BJ (cell line): Measurements from ENCODE around the gene CENPB. TPM values are rescaled to one million over a fixed set of nuclear protein-coding genes. Genes with fewer than 3 reads are reported as not detected.
"Not testable (repeated sequence)": the region's sequence is repeated elsewhere in the genome, so short reads cannot be mapped to it uniquely, and the experiment has no call there.

Source experiments
- CTCF ChIA-PET: fragments of 350-600 bp; formaldehyde crosslinking; extraction: SDS; loops from one replicate; lab custom pipeline; 2021; ENCODE audit warnings: antibody characterized with exemption, inconsistent platforms; lab: Yijun Ruan, JAX
- POLR2A ChIA-PET: fragments of 300-600 bp; sonication (Branson Sonifier 250); formaldehyde crosslinking; extraction: SDS; loops from one replicate; lab custom pipeline; 2021; ENCODE audit warnings: antibody characterized with exemption; lab: Charles Lee
- DNase-seq: peaks from one replicate; pipeline ENCODE4 v3.0.0-alpha.2; 2011; ENCODE audit warnings: low read depth
- H3K27me3 ChIP-seq: 2 replicates; pipeline ENCODE4 v1.6.0; 2011; ENCODE audit warnings: low read length; ENCODE audit not compliant: control insufficient read depth, insufficient read depth
- H3K36me3 ChIP-seq: 2 replicates; pipeline ENCODE4 v1.5.1; 2011; ENCODE audit warnings: low read length; ENCODE audit not compliant: control insufficient read depth, insufficient read depth
- H3K4me3 ChIP-seq: 2 replicates; pipeline ENCODE4 v1.5.1; 2011; ENCODE audit warnings: low read depth, mild to moderate bottlenecking, control low read depth, low read length
- polyA plus RNA-seq: library from polyadenylated mRNA; depleted of rRNA; stranded (reverse); fragments of >200 nt; gene quantifications from 2 replicates; pipeline ENCODE4 v1.2.3, GENCODE V29; 2011
- TF ChIP-seq, protein P1 (sequence below): IDR thresholded peaks from 2 replicates; pipeline ENCODE4 v1.5.1; 2011; ENCODE audit warnings: low read depth, mild to moderate bottlenecking, control low read depth, inconsistent platforms, low read length, moderate library complexity; ENCODE audit not compliant: insufficient read depth

The CENPB gene
- polyA plus RNA-seq, 1 experiment = 47.5 TPM

DNA sequence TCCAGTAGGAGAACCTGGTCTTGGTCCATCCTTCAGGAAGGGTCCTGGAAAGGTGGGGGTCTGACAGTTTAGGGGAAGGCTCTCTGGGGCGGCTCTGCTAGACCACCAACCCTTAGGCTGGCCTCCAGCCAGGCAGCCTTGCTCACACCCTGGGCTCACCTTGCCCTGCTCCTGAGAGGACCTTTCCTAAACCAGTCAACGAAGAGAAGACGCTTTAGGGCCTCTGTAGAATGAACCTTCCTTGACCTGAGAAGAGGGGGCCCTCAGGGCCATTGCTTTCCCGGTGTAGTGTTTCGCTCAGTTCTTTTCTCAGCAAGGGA lies 10.6 kb upstream of the CENPB start:
- POLR2A ChIA-PET = no interaction called here
- Histone ChIP-seq H3K36me3 (peaks cover 28% of the 10 kb centered on the region), H3K27me3 (no peaks in the 10 kb centered on the region), H3K4me3 (peak overlapping the region; percentile 68)
- CTCF ChIA-PET = interaction anchor here (1.9 to 2.9 kb wide), 2 partner anchors 10 to 16 kb away, joined by 6 to 10 read pairs; partner anchors contain the start of gene CENPB
- DNase-seq = no peak
- TF ChIP-seq, protein P1, sequence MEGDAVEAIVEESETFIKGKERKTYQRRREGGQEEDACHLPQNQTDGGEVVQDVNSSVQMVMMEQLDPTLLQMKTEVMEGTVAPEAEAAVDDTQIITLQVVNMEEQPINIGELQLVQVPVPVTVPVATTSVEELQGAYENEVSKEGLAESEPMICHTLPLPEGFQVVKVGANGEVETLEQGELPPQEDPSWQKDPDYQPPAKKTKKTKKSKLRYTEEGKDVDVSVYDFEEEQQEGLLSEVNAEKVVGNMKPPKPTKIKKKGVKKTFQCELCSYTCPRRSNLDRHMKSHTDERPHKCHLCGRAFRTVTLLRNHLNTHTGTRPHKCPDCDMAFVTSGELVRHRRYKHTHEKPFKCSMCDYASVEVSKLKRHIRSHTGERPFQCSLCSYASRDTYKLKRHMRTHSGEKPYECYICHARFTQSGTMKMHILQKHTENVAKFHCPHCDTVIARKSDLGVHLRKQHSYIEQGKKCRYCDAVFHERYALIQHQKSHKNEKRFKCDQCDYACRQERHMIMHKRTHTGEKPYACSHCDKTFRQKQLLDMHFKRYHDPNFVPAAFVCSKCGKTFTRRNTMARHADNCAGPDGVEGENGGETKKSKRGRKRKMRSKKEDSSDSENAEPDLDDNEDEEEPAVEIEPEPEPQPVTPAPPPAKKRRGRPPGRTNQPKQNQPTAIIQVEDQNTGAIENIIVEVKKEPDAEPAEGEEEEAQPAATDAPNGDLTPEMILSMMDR = no peak

- peaks cover 24% of the 10 kb centered on the region for H3K36me3 ChIP-seq
- no peak for DNase-seq
- H3K27me3 ChIP-seq = no peaks in the 10 kb centered on the region
- ChIA-PET CTCF (interaction anchor here (0.8 to 2.9 kb wide), 7 partner anchors 9 to 23 kb away, joined by 3 to 28 read pairs (median 5); partner anchors contain the start of genes AP5S1, CENPB and SPEF1), POLR2A (interaction anchor here (0.5 to 0.6 kb wide), 2 partner anchors 8 to 117 kb away, joined by 3 read pairs; no protein-coding TSS in a partner anchor)
- TF ChIP-seq, protein P1 = no peak
- H3K4me3 ChIP-seq = peak overlapping the region; percentile 68
Observed at GRCh38 chr20:3796477-3797225, 10.1 kb upstream of the CENPB start.

DNA sequence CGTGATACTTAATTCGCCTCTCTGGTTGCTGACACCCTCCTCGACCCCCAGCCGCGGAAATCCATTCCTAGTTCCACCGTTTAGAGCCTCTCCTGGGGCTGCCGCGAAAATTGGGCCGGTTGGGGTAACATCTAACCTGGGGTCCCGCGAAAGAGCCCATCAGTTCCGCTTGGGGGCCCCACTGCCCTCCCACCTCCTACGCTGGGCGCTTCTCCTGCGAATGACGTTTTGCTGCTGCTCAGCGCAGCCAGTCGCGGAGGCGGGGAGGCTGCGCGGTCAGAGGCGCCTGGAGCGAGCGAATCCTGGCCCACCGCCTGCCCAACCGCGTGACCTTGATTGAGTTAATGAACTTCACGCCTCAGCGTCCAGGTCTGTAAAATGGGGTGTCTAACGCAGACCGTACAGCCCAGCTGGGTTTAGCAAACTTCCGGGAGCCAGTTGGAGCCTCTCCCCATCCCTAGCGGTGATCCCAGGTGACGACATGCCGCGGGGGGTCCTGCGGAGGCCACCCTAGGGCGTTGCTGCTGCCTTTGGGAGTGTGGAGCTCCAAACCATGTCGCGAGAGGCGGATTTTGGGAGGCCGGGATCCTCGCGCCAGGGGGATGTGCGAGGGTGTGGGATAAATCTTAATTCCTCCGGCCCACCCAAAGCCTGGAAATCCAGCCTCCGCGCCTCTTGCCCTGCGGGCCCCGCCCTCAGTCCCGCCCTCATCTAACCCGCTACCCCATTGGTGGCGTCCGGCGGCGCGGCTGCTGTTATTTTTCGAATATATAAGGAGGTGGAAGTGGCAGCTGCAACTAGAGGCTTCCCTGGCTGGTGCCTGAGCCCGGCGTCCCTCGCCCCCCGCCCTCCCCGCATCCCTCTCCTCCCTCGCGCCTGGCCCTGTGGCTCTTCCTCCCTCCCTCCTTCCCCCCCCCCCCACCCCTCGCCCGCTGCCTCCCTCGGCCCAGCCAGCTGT lies 9.2 kb upstream of the CENPB start, which contains the start of gene CDC25B:
CDC25B (plus strand) TSS at position 800 of the 958 bp plus-strand sequence. CDS start 222 bp downstream, outside the sequence.
- Histone ChIP-seq H3K4me3 (peak within 1 kb of the TSS; percentile 68), H3K27me3 (no peaks in the 10 kb centered on the region), H3K36me3 (peaks cover 18% of the 10 kb centered on the region)
- DNase-seq = peak; percentile 51
- POLR2A ChIA-PET = interaction anchor here (0.5 to 0.6 kb wide), 2 partner anchors 9 to 117 kb away, joined by 3 read pairs; no protein-coding TSS in a partner anchor
- TF ChIP-seq, protein P1 = peak; percentile 47
- CTCF ChIA-PET = interaction anchor here (0.8 to 2.9 kb wide), 7 partner anchors 9 to 24 kb away, joined by 3 to 28 read pairs (median 5); partner anchors contain the start of genes AP5S1, CENPB and SPEF1

GRCh38 chr20:3794701-3795420 lies 8.3 kb upstream of the CENPB start:
- DNase-seq = no peak
- Histone ChIP-seq H3K36me3 (peaks cover 12% of the 10 kb centered on the region), H3K4me3 (peak overlapping the region; percentile 68), H3K27me3 (no peaks in the 10 kb centered on the region)
- TF ChIP-seq, protein P1 = no peak
- CTCF ChIA-PET = interaction anchor here (2.6 to 2.9 kb wide), 2 partner anchors 8 to 25 kb away, joined by 10 to 28 read pairs; partner anchors contain the start of genes AP5S1 and CENPB
- POLR2A ChIA-PET = interaction anchor here (0.5 kb wide), 1 partner anchor 15 kb away, joined by 11 read pairs; no protein-coding TSS in a partner anchor

DNA sequence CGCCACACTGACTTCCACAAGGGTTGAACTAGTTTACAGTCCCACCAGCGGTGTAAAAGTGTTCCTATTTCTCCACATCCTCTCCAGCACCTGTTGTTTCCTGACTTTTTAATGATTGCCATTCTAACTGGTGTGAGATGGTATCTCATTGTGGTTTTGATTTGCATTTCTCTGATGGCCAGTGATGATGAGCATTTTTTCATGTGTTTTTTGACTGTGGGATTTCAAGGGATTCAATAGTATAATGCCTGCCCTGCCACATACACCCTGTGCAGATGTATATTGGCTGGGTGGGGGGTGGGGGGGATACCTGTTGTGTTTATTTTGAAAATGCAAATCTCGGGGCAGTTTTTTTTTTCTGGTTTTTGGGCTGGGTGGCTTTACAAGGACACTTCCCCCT lies 7.6 kb upstream of the CENPB start:
- CTCF ChIA-PET = interaction anchor here (2.6 kb wide), 1 partner anchor 26 kb away, joined by 28 read pairs; the partner anchor contains the start of gene AP5S1
- H3K27me3 ChIP-seq, H3K36me3 ChIP-seq, H3K4me3 ChIP-seq, POLR2A ChIA-PET, DNase-seq: not testable (repeated sequence)

DNA sequence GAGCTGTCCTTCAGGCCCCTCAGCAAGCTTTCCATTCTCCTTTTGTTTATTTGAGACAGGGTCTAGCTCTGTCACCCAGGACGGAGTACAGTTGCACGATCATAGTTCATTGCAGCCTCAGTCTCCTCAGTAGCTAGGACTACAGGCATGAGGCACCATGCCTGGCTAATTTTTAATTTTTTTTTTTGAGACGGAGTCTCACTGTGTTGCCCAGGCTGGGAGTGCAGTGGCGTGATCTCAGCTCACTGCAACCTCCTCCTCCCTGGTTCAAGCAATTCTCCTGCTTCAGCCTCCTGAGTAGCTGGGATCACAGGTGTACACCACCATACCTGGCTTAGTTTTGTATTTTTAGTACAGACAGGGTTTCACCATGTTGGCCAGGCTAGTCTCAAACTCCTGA lies 2.7 kb upstream of the CENPB start:
- CTCF ChIA-PET = interaction anchor here (0.6 to 12.0 kb wide), 3 partner anchors 13 to 64 kb away, joined by 3 to 248 read pairs (median 3); partner anchors contain the start of gene AP5S1

More for the DNA sequence above, 2.7 kb upstream of the CENPB start:
- H3K4me3 ChIP-seq, POLR2A ChIA-PET, H3K36me3 ChIP-seq, H3K27me3 ChIP-seq, DNase-seq: not testable (repeated sequence)
